Kidney capillary endothelial cell (primary cell): Measurements from ENCODE around the gene ADAMTSL1.
"Not testable (repeated sequence)": the region's sequence is repeated elsewhere in the genome, so short reads cannot be mapped to it uniquely, and the experiment has no call there.

Experiments used
- DNase-seq: peaks from one replicate; pipeline ENCODE4 v3.0.0-alpha.2; 2018; ENCODE audit warnings: low spot score

Gene ADAMTSL1

GRCh38 chr9:18861609-18862544 is 387.9 kb downstream of the ADAMTSL1 start:
- peak; percentile 30 for DNase-seq

GRCh38 chr9:18863791-18864190 is 389.8 kb downstream of the ADAMTSL1 start:
- no peak for DNase-seq

GRCh38 chr9:18864516-18864915 is 390.6 kb downstream of the ADAMTSL1 start:
- no peak for DNase-seq

GRCh38 chr9:18865542-18865941 is 391.6 kb downstream of the ADAMTSL1 start:
- DNase-seq, result no peak

GRCh38 chr9:18866121-18866831 is 392.3 kb downstream of the ADAMTSL1 start:
- DNase-seq, result no peak

GRCh38 chr9:18869725-18870124 is 395.8 kb downstream of the ADAMTSL1 start:
- no peak for DNase-seq

GRCh38 chr9:18874069-18874468 is 400.1 kb downstream of the ADAMTSL1 start:
- no peak for DNase-seq

- not testable (repeated sequence) for DNase-seq
These were observed 401.0 kb downstream of the ADAMTSL1 start for GRCh38 chr9:18874990-18875389.

GRCh38 chr9:18877984-18878383 is 404.0 kb downstream of the ADAMTSL1 start:
- no peak for DNase-seq

GRCh38 chr9:18881758-18882157 is 407.8 kb downstream of the ADAMTSL1 start:
- DNase-seq, result no peak

GRCh38 chr9:18887546-18887945 is 413.6 kb downstream of the ADAMTSL1 start:
- no peak for DNase-seq

GRCh38 chr9:18888290-18888689 is 414.3 kb downstream of the ADAMTSL1 start:
- no peak for DNase-seq

GRCh38 chr9:18889550-18889949 is 415.6 kb downstream of the ADAMTSL1 start:
- DNase-seq, result no peak

- DNase-seq, result no peak
These were observed 416.4 kb downstream of the ADAMTSL1 start for GRCh38 chr9:18890372-18890771.

GRCh38 chr9:18891946-18892670 is 418.2 kb downstream of the ADAMTSL1 start:
- DNase-seq, result no peak

- no peak for DNase-seq
These were observed 419.1 kb downstream of the ADAMTSL1 start for GRCh38 chr9:18893046-18893445.

- no peak for DNase-seq
These were observed 419.5 kb downstream of the ADAMTSL1 start for GRCh38 chr9:18893491-18893890.

GRCh38 chr9:18896004-18896403 is 422.1 kb downstream of the ADAMTSL1 start:
- no peak for DNase-seq

- no peak for DNase-seq
These were observed 422.7 kb downstream of the ADAMTSL1 start for GRCh38 chr9:18896531-18897179.

- no peak for DNase-seq
These were observed 429.5 kb downstream of the ADAMTSL1 start for GRCh38 chr9:18903450-18903849.

GRCh38 chr9:18905028-18905882 is 431.3 kb downstream of the ADAMTSL1 start:
- peak; percentile 58 for DNase-seq
